Tibial nerve (tissue), 4 donors: Measurements from ENCODE around the gene EGF.

Source experiments
- CTCF ChIP-seq, 5 experiments: fragments of 200-600 bp in 3 of 5; fragments of 450-650 bp in 2 of 5; sonication (generic) in 3 of 5; IDR thresholded peaks; one replicate each; pipeline ENCODE4 v1.5.1; 2016 to 2019; ENCODE audit warnings: antibody characterized with exemption in 5 of 5, mild to moderate bottlenecking in 3 of 5, moderate library complexity in 2 of 5
- EP300 ChIP-seq, 2 donors: sonication (generic); formaldehyde crosslinking; IDR thresholded peaks; one replicate each; pipeline ENCODE4 v1.6.1; 2017; ENCODE audit warnings: antibody characterized with exemption in 2 of 2, mild to moderate bottlenecking in 1 of 2

GRCh38 chr4:110014233-110014632, 101.5 kb downstream of the EGF start:
- no peak for TF ChIP-seq EP300 (IDR thresholded peaks at IDR 0.05)
- TF ChIP-seq CTCF (IDR thresholded peaks at IDR 0.05): no peak
